GM19239 (cell line): ENCODE measurements around the gene PAK4.

Source experiments
- DNase-seq: peaks from one replicate; pipeline ENCODE4 v3.0.0; 2011; ENCODE audit warnings: low spot score; ENCODE audit not compliant: insufficient read length
- FAIRE-seq: peaks from 2 replicates; lab custom pipeline; 2011; peaks lifted over from hg19 to GRCh38; lab: Jason Lieb, UNC

Gene PAK4

GRCh38 chr19:39174142-39174541 is 48.6 kb downstream of the PAK4 start:
- DNase-seq (no peak), FAIRE-seq (no peak)

- FAIRE-seq (no peak), DNase-seq (no peak)
Observed at GRCh38 chr19:39174558-39175544, 49.3 kb downstream of the PAK4 start.

- no peak for FAIRE-seq
- no peak for DNase-seq
Observed at GRCh38 chr19:39175564-39175963, 50.0 kb downstream of the PAK4 start.

DNA sequence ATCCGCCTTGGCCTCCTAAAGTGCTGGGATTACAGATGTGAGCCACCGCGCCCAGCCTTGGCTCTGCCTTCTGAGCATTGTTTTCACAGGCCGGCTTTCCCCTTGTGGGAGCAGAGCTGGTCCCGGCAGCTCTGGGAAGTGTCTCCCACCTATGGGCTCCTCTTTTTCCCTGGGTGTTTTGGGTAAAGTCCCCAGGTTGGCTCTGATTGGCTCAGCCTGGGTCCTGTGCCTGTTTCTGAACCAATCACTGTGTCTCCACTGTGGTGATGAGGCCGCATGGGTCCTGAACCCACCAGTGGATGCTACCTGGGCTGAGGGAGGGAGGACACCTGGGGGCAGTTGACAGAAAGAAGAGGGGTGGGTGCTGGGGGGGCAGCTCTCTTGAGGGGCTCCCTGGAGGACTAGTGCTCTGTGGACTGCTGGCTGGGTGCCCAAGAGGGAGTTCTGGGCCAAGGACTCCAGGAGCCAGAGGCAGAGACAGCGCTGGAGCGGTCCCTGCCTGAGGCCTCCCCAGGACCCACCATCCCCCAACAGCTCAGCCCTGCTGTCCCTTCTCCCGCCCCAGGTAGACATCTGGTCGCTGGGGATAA is 51.6 kb downstream of the PAK4 start:
- FAIRE-seq, result no peak
- DNase-seq, result no peak

- DNase-seq, result no peak
- no peak for FAIRE-seq
Observed at GRCh38 chr19:39177736-39178135, 52.1 kb downstream of the PAK4 start.

DNA sequence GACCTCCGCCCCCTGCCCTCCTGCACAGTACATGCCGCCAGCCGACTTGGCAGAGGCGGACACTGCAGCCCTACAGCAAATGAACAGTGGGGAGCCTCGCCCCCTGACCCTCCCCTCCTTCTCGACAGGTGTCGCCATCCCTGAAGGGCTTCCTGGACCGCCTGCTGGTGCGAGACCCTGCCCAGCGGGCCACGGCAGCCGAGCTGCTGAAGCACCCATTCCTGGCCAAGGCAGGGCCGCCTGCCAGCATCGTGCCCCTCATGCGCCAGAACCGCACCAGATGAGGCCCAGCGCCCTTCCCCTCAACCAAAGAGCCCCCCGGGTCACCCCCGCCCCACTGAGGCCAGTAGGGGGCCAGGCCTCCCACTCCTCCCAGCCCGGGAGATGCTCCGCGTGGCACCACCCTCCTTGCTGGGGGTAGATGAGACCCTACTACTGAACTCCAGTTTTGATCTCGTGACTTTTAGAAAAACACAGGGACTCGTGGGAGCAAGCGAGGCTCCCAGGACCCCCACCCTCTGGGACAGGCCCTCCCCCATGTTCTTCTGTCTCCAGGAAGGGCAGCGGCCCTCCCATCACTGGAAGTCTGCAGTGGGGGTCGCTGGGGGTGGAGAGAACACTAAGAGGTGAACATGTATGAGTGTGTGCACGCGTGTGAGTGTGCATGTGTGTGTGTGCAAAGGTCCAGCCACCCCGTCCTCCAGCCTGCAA is 52.9 kb downstream of the PAK4 start:
- FAIRE-seq (no peak), DNase-seq (no peak)

DNA sequence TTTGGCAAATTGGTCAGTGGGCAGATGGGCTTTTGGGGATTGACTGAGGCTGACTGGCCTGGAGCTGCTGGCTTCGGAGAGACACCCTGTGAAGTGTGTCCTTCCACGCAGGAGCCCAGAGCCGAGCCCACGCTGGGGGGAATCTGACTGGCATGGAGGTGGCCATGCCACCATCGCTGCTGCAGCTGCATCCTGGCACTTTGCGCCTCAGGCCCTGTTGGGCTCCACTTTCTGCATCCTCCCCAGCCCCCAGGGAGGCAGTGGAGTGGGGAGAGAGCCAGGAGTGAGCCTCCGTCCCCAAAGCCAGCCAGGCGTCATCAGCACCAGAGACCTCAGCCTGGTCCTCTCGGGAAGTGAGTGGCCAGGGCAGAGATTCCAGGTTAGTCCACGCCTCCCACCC is 54.2 kb downstream of the PAK4 start:
- DNase-seq, result no peak

DNA sequence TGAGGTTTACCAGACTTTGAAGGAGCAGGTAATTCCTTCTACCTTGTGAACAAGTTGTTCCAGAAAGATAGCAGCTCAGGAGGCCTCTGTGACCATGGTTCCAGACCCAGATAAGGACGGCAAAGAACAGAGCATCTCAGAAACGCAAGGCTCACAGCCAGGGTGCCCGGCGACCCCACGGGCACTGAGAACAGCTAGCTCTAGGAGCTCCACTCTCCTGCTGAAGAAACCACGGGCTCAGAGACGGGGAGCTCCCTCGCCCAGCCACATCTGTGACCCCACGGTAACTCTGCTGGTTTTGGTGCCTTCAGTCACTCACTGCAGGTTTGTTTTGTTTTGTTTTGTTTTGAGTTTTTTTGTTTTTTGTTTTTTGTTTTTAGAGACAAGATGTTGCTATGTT is 55.2 kb downstream of the PAK4 start:
- FAIRE-seq, result no peak
- DNase-seq, result no peak

More for the DNA sequence above, 54.2 kb downstream of the PAK4 start:
- FAIRE-seq, result no peak

- FAIRE-seq (no peak), DNase-seq (no peak)
Observed at GRCh38 chr19:39181500-39182173, 56.1 kb downstream of the PAK4 start.

DNA sequence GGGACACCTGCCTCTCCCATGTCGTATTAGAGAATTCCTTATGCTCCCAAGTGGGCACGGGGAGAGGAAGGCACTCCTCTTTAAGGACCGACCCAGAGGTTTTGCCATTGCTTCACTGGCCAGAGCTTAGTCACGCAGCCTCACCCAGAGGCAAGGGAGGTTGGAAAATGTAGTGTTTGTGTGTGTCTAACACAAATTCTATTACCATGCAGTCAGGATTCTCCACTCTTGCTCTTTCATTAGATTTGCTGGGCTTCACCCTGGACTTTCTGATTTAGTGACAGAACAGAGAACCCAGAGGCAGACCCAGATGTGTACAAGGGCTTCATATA is 56.6 kb downstream of the PAK4 start:
- FAIRE-seq, result no peak

DNA sequence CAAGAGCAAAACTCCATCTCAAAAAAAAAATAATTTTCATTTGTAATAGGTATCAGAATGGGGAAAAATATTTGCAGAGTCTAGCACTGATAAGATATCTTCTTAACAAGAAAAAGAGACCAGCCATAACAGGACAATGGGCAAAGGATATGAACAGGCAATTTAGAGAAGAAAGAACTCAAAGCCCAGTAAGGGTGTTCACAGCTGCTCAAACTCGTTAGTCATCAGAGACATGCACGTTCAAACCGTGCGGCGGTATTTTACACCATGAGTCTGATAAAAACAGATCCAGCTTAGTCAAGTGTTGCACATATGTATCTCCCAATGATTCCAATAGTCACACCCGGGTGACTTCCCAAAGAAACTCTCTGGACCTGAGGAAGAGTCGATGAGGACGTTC is 57.5 kb downstream of the PAK4 start:
- DNase-seq, result no peak
- FAIRE-seq, result no peak

More for the DNA sequence above, 56.6 kb downstream of the PAK4 start:
- no peak for DNase-seq

DNA sequence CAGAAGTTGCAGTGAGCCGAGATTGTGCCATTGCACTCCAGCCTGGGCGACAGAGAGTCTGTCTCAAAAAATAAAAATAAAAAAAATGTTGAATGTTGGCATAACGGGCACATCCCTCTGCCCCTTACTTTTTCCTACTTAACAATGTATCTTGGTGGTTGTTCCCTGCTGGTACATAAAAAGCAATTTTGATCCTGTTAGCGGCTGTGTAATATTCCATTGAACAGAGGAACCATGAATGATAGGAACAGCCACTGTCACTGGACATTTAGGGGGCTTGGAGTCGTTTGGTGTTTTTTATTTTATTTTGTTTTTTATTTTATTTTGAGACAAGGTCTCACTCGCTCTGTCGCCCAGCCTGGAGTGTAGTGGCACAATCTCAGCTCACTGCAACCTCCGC is 60.8 kb downstream of the PAK4 start:
- DNase-seq (no peak), FAIRE-seq (no peak)

- FAIRE-seq (no peak), DNase-seq (no peak)
Observed at GRCh38 chr19:39187552-39187943, 62.0 kb downstream of the PAK4 start.

- no peak for DNase-seq
- no peak for FAIRE-seq
Observed at GRCh38 chr19:39188960-39189359, 63.4 kb downstream of the PAK4 start.

GRCh38 chr19:39190768-39191167 is 65.2 kb downstream of the PAK4 start:
- no peak for DNase-seq
- no peak for FAIRE-seq

GRCh38 chr19:39192846-39193245 is 67.3 kb downstream of the PAK4 start:
- DNase-seq, result no peak
- FAIRE-seq, result no peak

GRCh38 chr19:39193803-39194202 is 68.2 kb downstream of the PAK4 start:
- DNase-seq, result no peak
- FAIRE-seq, result no peak

DNA sequence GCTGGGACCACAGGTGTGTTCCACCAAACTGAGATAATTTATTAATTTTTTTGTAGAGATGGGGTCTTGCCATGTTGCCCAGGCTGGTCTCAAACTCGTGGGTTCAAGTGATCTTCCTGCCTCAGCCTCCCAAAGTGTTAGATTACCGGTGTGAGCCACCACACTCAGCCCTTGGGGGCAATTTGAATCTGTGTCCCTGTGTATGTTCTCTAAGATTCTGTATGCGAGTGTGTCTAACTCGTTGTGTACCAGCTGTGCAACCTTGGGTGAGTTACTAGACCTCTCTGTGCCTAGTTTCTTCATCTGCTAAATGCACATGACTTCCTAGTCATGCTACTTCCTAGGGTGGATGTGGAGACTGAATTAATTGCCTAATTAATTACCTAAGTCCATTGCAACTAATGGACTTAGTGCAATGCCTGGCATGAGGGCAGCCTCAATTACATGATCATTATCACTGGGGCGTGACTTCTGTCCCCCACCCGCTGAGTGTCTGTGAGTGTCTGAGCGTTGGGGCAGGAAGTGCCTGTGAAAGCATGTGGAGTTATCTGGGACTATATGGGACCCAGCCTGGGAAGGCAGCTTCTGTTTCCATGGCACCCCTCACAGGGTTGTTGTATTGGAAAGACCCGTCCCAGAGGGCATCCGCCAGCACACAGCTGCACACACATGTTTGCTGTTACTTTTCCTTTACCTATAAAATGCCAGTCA is 69.4 kb downstream of the PAK4 start:
- FAIRE-seq (no peak), DNase-seq (no peak)

DNA sequence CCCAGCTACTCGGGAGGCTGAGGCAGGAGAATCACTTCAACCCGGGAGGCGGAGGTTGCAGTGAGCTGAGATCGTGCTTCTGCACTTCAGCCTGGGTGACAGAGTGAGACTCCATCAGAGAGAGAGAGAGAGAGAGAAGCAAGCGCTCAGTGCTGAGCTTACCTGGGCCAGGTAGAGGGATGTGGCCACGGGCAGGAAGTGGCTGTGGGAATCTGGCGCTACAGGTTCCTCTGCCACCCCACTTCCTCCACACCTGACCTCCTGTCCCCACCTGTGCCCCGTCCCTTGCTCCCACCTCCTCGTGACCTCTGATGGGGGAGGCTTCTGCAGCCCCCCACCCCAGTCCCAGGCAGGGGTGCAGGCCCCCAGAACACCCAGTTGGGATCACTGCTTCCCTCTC is 70.2 kb downstream of the PAK4 start:
- FAIRE-seq, result no peak
- DNase-seq, result no peak

DNA sequence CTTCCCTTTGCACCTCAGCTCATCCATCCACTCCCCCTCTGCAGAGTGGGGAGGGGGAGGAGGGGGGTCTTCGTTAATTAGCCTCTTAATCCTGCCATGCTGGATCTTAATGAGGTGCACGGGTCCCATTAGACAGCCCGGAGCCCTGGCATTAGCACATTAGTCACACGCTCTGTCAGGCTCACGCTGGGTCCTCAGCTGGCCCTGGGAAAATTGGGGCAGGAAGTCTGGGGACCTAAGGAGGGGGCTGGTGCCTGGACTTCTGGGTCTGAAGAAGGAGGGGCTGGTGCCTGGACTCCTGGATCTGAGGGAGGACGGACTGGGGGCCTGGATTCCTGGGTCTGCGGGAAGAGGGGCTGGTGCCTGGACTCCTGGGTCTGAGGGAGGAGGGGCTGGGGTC is 70.7 kb downstream of the PAK4 start:
- FAIRE-seq (no peak), DNase-seq (no peak)
